ENCODE data around the gene NLRP9. TPM values are rescaled to one million over a fixed set of nuclear protein-coding genes. Genes with fewer than 3 reads are reported as not detected.

NLRP9 gene
- total and polyA plus RNA-seq, 8 donors = 0.04 to 0.12 (median 0.07) TPM; not detected in 4

DNA sequence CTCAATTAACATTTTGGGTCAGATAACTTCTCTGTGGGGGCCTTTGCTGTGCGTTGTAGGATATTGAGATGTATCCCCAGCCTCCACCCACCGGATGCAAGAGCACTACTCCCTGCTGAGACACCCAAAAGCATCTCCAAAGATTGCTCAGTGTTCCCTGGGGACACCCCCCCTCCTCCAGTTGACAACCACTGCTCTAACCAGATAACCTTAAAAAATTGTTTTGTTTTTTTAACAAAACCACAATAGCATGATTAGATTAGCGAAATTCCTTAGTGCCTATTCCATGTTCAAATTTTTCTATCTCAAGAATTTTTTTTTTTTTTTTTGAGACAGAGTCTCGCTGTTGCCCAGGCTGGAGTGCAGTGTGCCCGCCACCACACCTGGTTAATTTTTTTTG lies 65.8 kb downstream of the NLRP9 start:
- intact Hi-C loops (cut with DNase I) = no loop called here
- ATAC-seq (no peak), DNase-seq (peak in 1 of 6 donors; percentile 2), FAIRE-seq (no peak)
- Histone ChIP-seq H3K4me1 (peaks cover 5 to 19% (median 14%) of the 10 kb centered on the region in 3 donors), H3K27ac (no peak overlapping the region), H3K27me3 (no peaks in the 10 kb centered on the region), H3K4me3 (no peak overlapping the region), H3K9me3 (no peaks in the 10 kb centered on the region), H3K36me3 (peaks cover 7 to 29% (median 18%) of the 10 kb centered on the region in 3 donors)
- WGBS, 2 donors = 87 to 89% methylated on average over 5 of the region's 5 CpGs
- TF ChIP-seq, protein P1, sequence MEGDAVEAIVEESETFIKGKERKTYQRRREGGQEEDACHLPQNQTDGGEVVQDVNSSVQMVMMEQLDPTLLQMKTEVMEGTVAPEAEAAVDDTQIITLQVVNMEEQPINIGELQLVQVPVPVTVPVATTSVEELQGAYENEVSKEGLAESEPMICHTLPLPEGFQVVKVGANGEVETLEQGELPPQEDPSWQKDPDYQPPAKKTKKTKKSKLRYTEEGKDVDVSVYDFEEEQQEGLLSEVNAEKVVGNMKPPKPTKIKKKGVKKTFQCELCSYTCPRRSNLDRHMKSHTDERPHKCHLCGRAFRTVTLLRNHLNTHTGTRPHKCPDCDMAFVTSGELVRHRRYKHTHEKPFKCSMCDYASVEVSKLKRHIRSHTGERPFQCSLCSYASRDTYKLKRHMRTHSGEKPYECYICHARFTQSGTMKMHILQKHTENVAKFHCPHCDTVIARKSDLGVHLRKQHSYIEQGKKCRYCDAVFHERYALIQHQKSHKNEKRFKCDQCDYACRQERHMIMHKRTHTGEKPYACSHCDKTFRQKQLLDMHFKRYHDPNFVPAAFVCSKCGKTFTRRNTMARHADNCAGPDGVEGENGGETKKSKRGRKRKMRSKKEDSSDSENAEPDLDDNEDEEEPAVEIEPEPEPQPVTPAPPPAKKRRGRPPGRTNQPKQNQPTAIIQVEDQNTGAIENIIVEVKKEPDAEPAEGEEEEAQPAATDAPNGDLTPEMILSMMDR (IDR thresholded peaks at IDR 0.05) = no peak

DNA sequence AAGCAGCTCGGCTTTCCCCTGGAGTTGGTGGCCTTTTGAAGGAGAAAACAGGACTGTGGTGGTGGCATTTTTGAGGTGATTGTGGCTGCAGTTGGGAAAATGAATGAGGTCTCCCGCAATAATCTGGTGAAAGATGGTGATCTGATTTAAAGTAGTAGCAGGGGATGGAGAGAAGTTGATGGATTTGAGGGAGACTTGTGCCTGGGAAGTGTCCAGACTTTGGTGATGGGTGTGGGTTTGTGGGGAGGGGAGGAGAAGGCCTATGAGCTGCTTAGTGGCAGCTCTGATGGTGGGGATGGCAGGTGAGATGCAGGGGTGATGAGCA lies 67.2 kb downstream of the NLRP9 start:
- WGBS, 2 donors = 65 to 71% methylated on average over 2 of the region's 2 CpGs
- intact Hi-C loops (cut with DNase I) = no loop called here
- Histone ChIP-seq H3K4me3 (no peak overlapping the region), H3K9me3 (no peaks in the 10 kb centered on the region), H3K27ac (no peak overlapping the region), H3K4me1 (peaks cover 0 to 5% (median 1%) of the 10 kb centered on the region in 3 donors), H3K27me3 (no peaks in the 10 kb centered on the region), H3K36me3 (peaks cover 8 to 40% (median 18%) of the 10 kb centered on the region in 3 donors)
- TF ChIP-seq, protein P1 (IDR thresholded peaks at IDR 0.05) = no peak
- DNase-seq = no peak
- ATAC-seq = no peak
- no peak for FAIRE-seq

DNA sequence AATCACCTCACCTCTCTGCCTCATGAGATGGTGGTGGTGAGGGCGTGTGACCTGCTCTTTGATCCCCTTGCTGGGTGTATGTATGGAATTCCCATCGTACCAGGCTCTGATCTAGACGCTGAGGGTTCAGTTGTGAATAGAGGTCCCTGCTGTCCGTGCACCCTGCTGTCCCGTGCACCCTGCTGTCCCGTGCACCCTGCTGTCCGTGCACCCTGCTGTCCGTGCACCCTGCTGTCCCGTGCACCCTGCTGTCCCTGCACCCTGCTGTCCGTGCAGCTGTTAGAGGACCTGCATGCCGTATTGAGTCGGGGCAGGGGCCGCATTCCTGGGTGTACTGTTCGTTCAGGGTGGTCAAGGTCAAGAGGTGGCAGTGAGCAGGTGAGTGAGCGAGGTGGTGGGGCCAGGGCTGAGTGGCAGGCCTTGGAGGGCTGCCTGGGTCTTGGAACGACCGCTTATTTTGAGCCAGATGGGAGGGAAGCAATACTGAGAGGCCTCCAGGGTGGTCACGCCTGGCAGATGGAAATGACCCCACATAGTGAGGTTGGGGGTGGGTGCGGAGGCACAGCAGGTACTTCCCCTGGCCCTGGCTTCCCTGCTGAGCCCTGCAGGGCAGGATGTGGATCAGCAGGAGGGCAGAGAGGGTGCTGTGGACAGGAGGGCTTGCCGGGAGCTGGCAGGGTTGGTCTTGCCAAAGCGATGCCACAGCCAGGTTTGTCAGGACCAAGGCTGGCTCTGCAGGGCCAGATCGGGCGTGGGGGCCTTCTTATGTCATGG lies 67.7 kb downstream of the NLRP9 start:
- Histone ChIP-seq H3K27me3 (no peaks in the 10 kb centered on the region), H3K4me1 (peaks cover 0 to 2% (median 0%) of the 10 kb centered on the region in 3 donors), H3K27ac (no peak overlapping the region), H3K36me3 (peaks cover 11 to 46% (median 21%) of the 10 kb centered on the region in 3 donors), H3K4me3 (no peak overlapping the region), H3K9me3 (no peaks in the 10 kb centered on the region)
- 66 to 67% methylated on average over 23 of the region's 23 CpGs for WGBS, 2 donors
- intact Hi-C loops (cut with DNase I) = no loop called here
- TF ChIP-seq, protein P1 (IDR thresholded peaks at IDR 0.05) = no peak
- FAIRE-seq (no peak), DNase-seq (peak in 4 of 6 donors; percentile 55 to 95 (median 62)), ATAC-seq (no peak)

DNA sequence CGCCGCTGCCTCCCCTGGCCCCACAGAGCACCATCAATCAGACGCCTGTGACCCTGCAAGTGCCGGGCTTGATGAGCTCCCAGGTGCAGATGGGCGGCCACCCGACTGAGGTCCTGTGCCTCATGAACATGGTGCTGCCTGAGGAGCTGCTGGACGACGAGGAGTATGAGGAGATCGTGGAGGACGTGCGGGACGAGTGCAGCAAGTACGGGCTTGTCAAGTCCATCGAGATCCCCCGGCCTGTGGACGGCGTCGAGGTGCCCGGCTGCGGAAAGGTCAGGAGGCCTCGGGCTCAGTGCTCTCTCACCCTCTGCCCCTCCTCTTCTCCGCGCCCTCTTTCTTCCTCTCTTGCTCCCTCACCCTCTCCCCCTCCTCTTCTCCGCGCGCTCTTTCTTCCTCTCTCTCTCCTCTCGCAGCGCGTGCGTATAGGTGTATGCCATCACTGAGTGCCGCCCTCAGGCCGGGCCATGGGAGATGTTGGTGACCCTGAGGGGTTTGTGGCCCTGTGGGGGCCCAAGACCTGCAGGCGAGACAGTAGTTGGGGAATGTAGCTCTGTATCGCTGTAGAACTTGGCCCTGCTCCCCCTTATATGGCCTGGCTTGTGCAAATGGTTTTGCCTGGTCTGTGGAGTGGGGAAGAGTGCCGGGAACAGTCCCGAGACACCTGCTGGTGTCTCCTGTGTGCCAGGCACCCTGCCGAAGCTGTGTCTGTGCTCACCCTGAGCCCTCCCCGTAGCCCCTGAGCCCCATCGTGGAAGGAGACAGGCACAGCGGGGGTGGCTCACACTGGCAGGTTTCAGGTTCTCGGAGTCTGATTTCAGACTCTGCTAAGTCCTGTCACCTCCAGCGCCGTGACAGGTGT lies 68.6 kb downstream of the NLRP9 start:
- Histone ChIP-seq H3K36me3 (peaks cover 11 to 46% (median 21%) of the 10 kb centered on the region in 3 donors), H3K4me3 (no peak overlapping the region), H3K9me3 (no peaks in the 10 kb centered on the region), H3K4me1 (peaks cover 0 to 2% (median 0%) of the 10 kb centered on the region in 3 donors), H3K27ac (no peak overlapping the region), H3K27me3 (no peaks in the 10 kb centered on the region)
- WGBS, 2 donors = 85 to 87% methylated on average over 36 to 43 of the region's 43 CpGs
- DNase-seq = peak in 1 of 6 donors; percentile 74
- no peak for ATAC-seq
- intact Hi-C loops (cut with DNase I) = no loop called here
- FAIRE-seq = no peak
- TF ChIP-seq, protein P1 (IDR thresholded peaks at IDR 0.05) = no peak

Measured in pancreas (tissue), 10 donors.